ENCODE results near the gene BMAL1. TPM values are rescaled to one million over a fixed set of nuclear protein-coding genes. Genes with fewer than 3 reads are reported as not detected.

Gene BMAL1
- total RNA-seq, 1 donor from 2014 or later, result 43.6 TPM

DNA sequence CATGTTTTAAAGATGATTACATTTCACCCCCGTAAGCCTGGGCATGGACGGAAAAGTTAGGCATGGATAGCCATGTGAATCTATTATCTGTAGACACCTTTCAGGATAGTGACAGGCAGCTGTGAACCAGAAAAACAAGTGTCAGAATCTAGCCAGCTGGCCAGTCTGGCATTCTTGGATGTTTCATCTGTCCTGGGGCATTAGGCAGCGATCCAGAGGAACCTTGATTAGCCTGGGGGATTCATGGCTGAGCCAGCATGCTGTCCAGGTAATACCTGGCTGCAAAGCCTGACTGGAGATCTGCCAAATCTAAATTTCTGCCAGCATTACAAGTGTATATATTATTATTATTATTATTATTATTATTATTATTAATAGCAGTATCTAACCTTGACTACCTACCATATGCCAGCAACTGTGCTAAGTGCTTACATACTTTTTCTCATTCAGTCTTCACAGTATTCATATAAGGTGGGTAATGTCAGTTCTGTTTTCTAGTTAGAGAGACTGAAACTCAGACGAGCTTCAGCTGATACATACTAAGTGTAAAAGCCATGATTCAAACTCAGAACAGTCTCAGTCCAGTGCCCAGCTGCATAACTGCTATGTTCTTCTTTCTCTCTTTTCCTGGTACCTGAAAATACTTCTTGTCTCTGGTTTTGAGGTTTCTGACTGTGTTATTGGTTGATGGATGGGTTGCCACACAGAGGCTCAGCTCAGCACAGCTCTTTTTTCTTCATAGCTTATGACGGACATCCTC, 12.8 kb downstream of the BMAL1 start:
- no peak for DNase-seq (ENCODE audit: low spot score)

DNA sequence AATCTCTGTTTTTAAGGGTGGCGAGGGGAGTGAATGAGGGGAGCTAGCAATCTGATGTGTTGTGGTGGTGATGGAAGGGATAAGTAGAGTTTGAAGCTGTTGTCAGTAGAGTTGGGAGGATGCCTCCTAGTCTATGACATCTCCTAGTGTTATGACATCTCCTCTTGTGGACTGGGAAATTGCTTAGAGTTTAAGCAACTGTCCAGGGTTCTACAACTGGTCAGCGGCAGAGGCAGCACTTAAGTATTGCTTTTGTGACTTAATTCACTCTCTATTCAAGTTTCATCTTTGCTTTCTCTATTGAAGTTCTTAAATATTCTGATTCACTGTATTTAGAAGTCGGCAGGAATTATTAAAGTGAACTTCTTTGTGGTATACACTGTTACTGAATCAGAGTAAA, 13.8 kb downstream of the BMAL1 start:
- no peak for DNase-seq (ENCODE audit: low spot score)

DNA sequence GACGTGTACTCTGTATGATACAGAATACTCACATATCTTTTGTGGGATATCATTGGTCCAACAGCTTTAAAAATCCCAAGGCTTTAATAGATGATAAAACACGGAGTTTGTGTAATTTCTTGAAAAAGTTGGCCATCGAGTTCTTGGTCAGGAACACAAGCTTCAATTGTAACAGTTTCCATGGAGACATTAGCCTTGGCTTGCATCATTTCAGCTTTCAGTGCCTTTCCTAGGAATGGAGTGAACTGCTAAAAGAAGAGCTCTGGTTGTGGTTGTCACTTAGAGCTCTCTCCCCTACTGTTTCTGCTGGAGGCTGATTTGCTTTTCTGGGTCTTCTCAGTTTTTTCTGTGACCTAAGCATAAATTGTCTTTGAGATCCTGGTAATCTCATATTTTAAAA, 14.2 kb downstream of the BMAL1 start:
- DNase-seq (ENCODE audit: low spot score), result no peak

DNA sequence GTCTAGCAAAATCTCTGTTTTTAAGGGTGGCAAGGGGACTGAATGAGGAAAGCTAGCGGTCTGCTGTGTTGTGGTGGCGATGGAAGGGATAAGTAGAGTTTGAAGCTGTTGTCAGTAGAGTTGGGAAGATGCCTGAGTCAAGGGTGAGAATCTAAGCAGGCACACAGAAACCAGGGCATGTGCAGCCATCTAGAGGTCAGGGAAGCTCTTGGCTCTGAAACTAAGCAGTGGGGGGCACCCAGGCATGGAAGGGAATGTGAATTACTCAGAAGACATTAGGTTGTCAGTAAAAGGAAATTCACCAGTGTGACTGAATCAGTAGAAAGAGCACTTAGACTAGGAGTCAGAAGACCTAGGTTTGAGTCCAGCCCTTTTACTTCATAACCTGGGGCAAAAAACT, 15.4 kb downstream of the BMAL1 start:
- DNase-seq (ENCODE audit: low spot score), result no peak

DNA sequence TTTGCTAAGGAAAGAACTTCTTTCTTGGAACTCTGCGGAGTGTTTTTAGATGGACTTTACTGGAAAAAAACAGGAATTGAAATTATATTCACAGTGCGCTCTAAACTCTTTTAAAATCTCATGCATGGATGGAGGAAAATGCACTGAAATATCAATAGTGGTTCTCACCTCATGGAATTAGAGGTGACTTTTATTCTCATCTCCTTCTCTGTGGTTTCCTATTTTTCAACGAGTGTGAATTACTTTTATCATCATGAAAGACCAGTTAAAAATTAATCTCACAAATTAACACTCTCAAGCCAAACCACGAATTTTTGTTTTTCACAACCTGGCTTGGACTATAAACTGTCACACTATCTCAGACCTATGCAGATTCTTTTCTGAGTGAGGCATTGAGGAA, 16.6 kb downstream of the BMAL1 start:
- DNase-seq (ENCODE audit: low spot score), result no peak

DNA sequence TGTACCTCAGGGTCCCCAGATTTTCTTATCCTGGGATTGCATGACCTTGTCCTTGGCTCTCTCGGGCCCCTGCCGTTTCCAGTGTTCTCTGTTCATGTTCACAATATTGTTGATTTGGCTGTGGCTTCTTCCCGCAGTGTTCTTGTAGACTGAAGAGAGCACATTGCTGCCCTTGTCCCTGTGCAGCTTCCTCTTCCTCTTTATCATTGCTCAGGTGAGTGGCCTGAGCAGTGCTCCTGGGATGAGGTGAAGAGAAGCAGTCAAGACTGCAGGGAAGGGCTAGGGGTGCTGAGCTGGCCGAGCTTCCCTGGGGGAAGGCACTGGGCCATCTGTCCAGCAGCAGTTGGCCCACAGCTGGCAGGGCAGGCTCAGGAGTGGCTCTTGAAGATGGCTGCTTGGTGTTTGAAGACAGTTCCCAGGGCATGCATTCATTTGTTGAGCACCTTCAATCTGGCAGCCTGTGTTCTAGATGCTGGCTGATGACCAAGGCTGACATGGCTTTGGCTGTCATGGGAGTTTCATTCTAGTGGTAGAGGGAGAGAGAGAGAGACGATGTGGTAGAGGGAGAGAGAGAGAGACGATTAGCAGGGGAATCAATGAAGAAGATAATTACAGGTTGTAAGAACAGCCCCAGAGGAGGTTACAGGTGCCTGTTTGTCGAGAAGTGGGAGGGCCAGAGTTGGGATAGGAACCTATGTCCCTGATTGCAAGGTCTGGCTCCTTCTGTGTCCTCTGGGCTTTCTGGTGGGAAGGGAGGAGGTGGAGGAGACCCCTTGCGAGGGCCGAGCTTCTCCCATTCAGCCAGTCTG, 17.4 kb downstream of the BMAL1 start:
- DNase-seq (ENCODE audit: low spot score), result no peak

DNA sequence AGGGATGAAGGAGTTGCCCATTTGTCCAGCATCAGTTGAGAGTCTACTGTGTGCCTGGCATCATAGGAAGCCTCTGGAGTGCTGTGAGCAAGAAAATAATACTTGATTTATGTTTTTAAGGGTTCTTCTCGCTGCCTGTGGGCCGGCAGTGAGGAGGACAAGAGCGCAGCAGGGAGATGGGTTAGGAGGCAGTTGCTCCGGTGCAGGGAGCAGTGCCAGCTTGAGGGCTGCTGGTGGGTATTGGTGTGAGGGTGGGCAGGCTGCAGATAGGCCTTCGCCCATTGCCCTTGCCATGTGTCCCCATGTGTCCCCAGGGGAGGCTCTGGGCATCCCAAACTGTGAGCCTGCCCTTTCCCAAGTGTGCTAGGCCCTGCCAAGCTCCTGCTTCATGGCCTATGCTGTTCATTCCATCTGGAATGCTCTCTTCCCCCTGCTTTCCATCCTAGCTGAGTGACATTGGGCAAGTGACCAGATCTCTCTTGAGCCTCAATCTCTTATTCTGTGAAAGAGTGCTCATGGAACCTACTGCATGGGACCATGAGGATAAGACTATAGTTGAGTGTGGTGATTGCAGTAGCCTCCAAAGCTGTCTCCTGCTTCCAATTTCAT, 19.8 kb downstream of the BMAL1 start:
- DNase-seq (ENCODE audit: low spot score), result no peak

DNA sequence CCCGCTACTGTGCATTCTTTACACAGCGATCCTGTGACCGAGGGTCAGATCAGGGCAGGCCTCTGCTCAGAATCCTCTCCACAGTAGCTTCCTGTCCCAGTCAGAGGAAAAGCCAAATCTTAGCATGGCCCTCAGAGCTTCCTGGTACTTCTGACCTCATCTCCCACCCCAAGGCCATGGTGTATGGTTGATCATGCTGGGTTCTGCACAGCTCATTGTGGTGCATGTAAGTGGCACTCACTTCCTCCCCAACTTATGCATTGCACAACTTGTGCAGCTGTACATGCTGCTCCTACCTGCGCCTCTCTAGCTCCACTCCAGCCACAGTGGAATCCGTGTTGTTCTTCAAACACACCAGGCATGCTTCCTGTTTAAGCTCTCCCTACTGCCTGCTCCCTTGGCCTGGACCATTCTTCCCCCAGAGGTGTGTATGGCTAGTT, 20.3 kb downstream of the BMAL1 start:
- DNase-seq (ENCODE audit: low spot score), result no peak

DNA sequence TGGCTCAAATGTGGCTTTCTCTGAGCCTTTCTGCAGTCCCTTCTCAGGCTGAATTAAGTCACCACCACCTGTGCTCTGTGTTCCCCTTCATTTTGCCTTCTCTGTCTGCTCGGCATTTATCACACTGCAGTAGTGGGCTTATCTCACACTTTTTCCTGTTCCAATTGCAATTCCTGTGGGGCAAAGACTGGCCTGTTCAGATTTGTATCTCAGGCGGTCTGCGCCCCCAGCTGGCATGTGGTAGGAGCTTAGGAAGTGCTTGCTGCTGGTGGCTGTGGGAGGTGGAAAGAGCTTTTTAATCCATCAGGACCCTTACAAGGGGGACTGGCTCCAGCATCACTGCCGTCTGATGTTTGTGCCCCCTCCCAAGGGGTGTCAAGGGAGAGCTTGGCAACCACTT, 21.2 kb downstream of the BMAL1 start:
- DNase-seq (ENCODE audit: low spot score), result no peak

DNA sequence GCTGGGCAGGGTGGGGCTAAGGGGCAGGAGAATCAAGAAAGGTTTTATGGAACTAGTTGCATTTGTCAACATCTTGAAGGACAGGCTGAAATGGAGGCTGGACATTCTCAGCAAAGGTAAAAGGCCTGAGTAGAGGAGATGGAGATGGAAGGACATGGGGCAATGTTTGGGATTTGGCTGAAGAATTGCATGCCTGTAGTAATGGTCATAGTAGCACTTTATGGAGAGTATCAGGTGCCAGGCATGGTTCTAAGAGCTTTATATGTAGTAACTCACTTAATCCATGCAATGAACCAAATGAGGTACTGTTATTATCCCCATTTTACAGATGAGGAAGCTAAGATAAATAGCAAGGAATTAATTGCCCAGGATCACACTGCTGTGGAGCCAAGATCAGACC, 23.9 kb downstream of the BMAL1 start:
- no peak for DNase-seq (ENCODE audit: low spot score)

DNA sequence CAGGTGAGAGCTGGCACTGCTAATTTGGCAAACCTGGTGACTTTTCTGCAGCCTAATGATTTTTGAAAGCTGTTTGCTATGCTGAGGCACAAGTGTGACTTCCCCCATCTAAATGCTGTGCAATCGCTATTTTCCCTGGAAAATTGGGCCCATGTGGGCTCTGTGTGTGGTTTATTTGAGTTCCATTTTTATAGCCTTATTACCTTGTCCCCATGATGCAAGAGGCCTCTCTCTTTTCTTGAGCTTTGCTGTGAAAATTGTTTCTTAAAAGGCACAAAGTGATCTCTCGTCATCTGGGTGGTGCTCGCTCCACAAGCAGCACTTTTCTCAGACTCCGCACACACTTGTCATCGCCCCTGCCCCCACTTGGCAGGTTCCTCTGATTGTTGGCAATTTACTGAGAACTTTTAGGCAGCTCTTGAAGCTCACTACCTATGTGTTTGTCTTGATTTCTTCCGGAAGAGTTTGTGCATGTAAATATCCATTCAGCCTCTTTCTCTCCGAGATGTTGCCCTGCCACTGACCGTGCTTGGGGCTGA, 24.9 kb downstream of the BMAL1 start:
- no peak for DNase-seq (ENCODE audit: low spot score)

DNA sequence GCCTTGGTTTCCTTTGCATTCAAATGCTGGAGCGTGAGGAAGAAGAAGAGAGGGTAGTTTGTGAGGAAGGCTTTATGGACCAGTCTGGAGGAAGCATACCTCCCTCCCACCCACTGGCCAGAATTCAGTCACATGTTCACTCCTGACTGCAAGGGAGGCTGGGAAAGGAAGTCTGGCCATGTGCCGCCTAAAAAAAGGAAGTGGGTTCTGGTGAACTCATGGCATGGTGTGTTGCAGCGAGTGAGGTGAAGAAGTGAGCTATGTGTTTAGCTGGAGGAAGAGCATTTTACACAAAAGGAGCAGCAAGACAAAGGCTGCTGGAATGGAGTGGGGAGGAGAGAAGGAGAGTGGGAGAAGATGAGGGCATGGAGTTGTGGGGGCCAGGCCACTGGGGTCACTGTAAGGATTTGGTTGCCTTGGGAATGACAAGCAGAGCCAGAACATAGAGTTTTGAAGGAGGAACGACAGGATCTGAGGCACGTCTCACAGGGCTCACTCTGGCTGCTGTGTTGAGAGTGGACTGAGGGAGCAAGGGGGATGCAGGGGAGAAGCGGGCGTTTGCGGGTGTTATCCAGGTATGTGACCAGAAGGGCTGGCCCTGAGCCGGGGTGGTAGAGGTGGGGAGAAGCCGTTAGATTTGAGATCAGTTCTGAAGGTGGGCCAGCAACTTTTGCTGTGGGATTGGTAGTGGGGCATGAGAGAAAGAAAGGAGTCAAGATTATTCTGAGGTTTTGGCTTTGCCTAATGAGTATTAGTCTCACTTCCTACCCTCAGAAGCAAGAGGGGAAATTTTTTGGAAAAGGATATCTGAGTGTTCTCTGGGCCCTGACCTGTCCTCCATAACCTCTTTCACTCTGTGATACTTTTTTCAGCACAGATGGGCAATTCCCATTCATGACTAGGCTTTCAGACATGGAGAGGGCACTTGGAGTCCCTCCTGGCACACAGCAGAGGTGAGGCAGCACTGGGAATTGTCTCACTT, 26.4 kb downstream of the BMAL1 start:
- no peak for DNase-seq (ENCODE audit: low spot score)

DNA sequence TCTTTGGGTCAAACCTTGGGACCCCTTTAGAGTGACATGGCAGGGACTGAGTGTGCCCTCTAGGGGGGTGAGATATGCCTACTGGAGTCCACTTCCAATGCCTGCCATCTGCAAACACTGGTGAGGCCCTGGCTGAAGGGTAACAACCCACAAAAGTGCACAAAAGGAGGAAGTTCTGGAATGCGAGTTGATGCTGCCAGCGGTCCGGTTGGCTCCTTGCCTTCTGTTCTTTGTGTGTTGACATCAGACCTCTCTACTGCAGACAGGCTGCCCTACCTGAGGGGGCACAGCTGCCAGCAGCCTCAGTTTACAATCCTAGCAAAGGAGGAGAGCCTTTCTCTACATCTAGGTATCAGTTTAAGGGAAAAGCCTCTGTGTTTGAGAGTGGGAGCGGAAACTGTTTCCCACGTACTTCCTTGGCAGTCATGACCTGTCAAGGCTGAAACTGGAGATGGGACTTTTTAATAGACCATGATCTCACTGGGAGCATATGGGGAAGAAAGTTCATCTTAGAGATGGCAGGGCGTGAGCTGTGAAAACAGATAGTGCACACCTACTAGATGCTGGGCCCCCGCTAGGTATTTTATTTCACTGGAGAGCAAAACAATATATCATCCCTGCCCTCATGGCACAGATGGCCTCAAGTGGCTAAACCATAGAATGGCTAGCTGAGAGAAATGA, 27.2 kb downstream of the BMAL1 start:
- DNase-seq (ENCODE audit: low spot score), result no peak

DNA sequence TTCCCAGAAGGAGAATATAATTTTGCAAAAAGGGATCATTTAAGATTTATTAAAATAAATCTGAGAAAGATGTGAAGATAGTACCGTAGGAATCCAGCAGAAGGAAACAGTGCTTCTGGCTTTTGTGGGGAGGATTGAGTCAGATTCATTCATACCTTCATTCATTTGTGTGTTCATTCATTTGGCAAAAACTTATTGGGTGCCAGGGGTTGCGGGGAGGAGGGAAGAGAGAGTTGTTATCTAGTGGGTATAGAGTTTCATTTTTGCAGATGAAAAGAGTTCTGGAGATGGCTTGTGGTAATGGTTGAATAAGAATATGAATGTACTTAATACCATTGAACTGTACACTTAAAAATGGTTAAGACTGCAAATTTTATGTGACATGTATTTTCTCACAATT, 31.1 kb downstream of the BMAL1 start:
- no peak for DNase-seq (ENCODE audit: low spot score)

DNA sequence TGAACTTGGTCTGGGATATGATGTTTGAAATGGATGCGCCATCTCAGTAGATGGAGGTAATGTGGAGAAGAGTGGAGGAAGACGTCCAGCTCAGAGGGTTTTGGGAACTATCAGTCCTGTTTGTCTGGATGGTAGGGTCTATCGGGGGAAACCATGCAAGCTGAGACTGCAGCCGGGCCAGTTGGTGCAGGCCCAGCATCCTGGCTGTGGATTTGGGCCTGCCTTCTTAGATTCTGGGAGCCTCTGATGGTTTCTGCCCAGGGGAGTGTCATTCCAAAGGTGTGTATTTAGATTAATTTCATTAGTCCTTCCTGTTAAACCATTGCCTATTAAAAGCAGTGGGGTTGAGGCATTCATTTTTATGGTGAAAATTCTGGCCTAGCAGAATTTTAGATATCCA, 31.6 kb downstream of the BMAL1 start:
- DNase-seq (ENCODE audit: low spot score), result no peak

DNA sequence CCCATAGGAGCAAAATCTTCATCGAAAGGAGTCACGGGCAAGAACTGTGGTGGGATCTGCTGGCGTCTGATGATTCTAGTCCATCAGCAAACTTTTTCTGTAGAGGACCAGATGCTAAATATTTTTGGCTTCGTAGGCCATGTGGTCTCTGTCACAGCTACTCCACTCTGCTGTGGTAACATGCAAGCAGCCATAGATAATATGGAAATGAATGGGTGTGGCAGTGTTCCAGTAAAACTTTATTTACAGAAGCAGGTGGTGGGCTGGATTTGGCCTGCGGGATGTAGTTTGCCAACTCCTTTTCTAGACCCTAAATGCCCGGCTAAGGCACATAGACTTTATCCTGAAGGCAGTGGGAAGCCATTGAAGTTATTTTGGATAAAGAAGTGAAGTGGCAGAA, 32.9 kb downstream of the BMAL1 start:
- no peak for DNase-seq (ENCODE audit: low spot score)

DNA sequence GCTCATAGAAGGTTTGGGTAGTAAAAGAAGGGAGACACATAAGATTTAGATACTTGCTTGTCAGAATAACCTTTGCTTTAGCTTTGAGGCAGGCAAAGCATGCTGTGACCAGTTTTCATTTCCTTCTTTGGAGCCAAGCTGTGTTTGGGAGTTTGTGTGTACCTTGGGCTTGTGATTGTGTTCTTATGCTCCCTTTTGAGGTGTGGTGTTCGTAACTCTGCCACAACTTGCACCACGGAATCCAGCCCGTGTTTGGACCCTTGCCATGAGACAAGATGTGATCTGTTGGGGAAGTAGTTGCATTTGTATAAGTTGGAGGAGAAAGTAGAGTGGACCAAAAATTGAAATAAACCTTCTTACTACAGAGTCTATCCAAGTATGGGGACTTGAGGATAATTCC, 34.0 kb downstream of the BMAL1 start:
- DNase-seq (ENCODE audit: low spot score), result no peak

DNA sequence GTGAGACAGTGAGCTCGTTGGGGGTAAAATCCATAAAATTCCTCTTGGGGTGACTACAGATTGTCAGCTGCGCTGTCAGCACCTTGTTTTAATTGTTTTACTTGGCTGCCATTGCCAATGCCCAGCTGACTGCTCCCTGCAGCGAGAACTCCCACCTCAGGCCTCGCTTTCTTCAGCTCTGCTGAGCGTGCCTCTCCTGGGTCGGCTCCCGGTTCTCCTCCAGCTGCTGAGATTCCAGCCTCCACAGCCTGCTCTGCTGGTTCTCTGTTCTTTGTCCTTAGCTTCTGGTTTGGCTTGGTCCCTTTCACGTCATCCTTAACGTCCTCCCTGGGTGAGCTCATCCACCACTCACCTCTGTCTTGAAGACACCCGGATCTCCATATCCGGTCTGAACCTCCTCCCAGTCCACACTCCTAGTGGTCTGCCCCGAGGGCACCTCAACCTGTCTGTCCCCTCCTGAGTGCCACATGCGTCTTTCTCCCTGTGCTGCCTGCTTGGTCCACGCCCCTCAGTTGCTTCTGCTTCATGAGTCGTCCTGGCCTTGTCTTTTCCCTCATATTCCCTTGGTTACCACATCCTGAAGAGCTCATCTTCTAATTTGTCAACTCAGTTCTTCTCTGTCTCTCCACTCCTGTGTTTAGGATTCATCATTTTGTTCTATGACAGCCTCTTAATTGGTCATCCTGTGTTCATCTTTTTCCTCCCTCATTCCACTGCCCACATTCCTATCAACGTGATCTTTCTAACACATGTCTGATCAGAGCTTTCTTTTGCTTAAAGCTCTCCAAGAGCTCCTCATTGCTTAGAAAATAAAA, 35.6 kb downstream of the BMAL1 start:
- DNase-seq (ENCODE audit: low spot score), result no peak

DNA sequence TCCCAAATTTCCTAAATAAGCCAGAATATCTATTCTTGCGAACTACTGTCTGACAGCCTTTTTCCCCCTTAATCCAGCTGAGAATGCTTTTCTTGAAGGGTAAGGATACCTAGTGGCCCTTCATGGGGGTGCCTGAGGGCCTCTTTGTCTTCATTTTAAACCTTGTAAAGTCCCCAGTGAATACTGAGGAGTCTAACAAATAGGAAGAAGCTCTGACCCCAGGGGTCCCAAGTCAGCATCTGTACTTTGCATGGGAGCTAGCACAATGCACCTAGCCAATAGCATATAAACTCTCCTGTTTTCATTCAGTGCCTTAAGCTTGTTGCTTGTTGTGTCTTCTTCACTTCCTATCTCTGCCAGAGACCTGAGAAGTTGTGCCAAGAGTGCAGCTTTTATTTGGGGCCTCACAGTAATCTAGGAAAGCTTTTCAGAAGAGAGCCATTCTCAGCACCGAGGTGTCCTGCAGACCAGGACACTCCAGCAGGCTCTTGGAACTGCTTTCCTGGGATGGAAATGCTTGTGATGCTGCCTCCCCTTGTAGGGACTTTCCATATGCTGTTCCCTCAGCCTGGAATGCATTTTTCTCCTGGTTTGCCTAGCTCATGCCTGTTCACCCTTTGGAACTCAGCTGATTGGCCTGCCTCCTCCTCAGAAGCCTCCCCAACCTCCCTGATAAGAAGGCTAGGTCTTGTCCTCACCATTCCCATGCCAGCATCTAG, 37.2 kb downstream of the BMAL1 start:
- DNase-seq (ENCODE audit: low spot score), result no peak

Data from mesenteric fat pad (tissue), 1 donor.